GM12878 (cell line): Measurements from ENCODE around the gene TRIM7. TPM values are rescaled to one million over a fixed set of nuclear protein-coding genes. Genes with fewer than 3 reads are reported as not detected.

ENCODE experiments used
- ASH2L ChIP-seq: fragments of 300-600, 200-600 bp; sonication (generic); IDR thresholded peaks from 2 replicates; pipeline ENCODE4 v1.6.1; 2017; ENCODE audit warnings: low read depth, mild to moderate bottlenecking, borderline replicate concordance
- CBX3 ChIP-seq: fragments of 200-600 bp; sonication (generic); IDR thresholded peaks from 2 replicates; pipeline ENCODE4 v1.6.1; 2016; ENCODE audit warnings: low read depth, borderline replicate concordance
- CEBPZ ChIP-seq: fragments of 150-350 bp; IDR thresholded peaks from 2 replicates; pipeline ENCODE4 v1.6.1; 2016; ENCODE audit warnings: low read depth, low read length
- CHD2 ChIP-seq: IDR thresholded peaks from 2 replicates; pipeline ENCODE4 v1.6.1; 2011; ENCODE audit warnings: low read depth, low read length, improper control_type of control experiment, borderline replicate concordance
- ESRRA ChIP-seq: IDR thresholded peaks from 2 replicates; pipeline ENCODE4 v1.6.1; 2012; ENCODE audit warnings: mild to moderate bottlenecking, low read length, improper control_type of control experiment
- FOS ChIP-seq: IDR thresholded peaks from 3 replicates; pipeline ENCODE4 v1.6.1; 2011; ENCODE audit warnings: borderline replicate concordance; ENCODE audit not compliant: insufficient read length; ENCODE audit errors: extremely low read depth
- KLF5 ChIP-seq: fragments of 450-650 bp; IDR thresholded peaks from 2 replicates; pipeline ENCODE4 v1.6.1; 2014; ENCODE audit warnings: mild to moderate bottlenecking; ENCODE audit not compliant: partially characterized antibody
- LARP7 ChIP-seq: fragments of 450-650 bp; IDR thresholded peaks from 2 replicates; pipeline ENCODE4 v1.6.1; 2017; ENCODE audit warnings: mild to moderate bottlenecking
- MXI1 ChIP-seq: fragments of 150-350 bp; IDR thresholded peaks from 2 replicates; pipeline ENCODE4 v1.6.1; 2011; ENCODE audit warnings: low read depth, mild to moderate bottlenecking, inconsistent platforms, low read length, improper control_type of control experiment
- NFIC ChIP-seq: IDR thresholded peaks from 2 replicates; pipeline ENCODE4 v1.6.1; 2012; ENCODE audit warnings: low read depth, mild to moderate bottlenecking, inconsistent platforms, low read length, moderate library complexity
- POLR2AphosphoS2 ChIP-seq: IDR thresholded peaks from 2 replicates; pipeline ENCODE4 v1.6.1; 2011; ENCODE audit warnings: low read depth, mild to moderate bottlenecking, low read length, improper control_type of control experiment, moderate library complexity
- RBBP5 ChIP-seq: fragments of 200-600 bp; sonication (generic); conservative IDR thresholded peaks from 2 replicates; pipeline ENCODE4 v1.6.1; 2016
- SIN3A ChIP-seq: IDR thresholded peaks from 2 replicates; pipeline ENCODE4 v1.6.1; 2012; ENCODE audit warnings: low read depth, low read length, improper control_type of control experiment
- SMC3 ChIP-seq: IDR thresholded peaks from 2 replicates; pipeline ENCODE4 v1.6.1; 2011; ENCODE audit warnings: low read length, improper control_type of control experiment, borderline replicate concordance
- SP1 ChIP-seq: IDR thresholded peaks from one replicate; pipeline ENCODE4 v1.6.1; 2011; ENCODE audit warnings: low read depth, low read length
- SREBF1 ChIP-seq: IDR thresholded peaks from 2 replicates; pipeline ENCODE4 v1.6.1; 2012; ENCODE audit warnings: mild to moderate bottlenecking, low read length
- STAT3 ChIP-seq: IDR thresholded peaks from 2 replicates; pipeline ENCODE4 v1.6.1; 2011; ENCODE audit warnings: low read depth, low read length, improper control_type of control experiment
- ZBTB11 ChIP-seq: fragments of 450-650 bp; formaldehyde crosslinking; IDR thresholded peaks from 2 replicates; pipeline ENCODE4 v1.5.0; 2022; ENCODE audit warnings: mild to moderate bottlenecking, missing genetic modification characterization
- ZBTB4 ChIP-seq: fragments of 450-650 bp; formaldehyde crosslinking; IDR thresholded peaks from 2 replicates; pipeline ENCODE4 v1.4.0; 2022; ENCODE audit warnings: mild to moderate bottlenecking, moderate library complexity
- ZZZ3 ChIP-seq: IDR thresholded peaks from 2 replicates; pipeline ENCODE4 v1.6.1; 2011; ENCODE audit warnings: low read depth; ENCODE audit not compliant: control insufficient read depth, insufficient read length
- polyA plus RNA-seq, 11 experiments: library from polyadenylated mRNA; depleted of rRNA in 4 of 11; unstranded in 6 of 11; stranded (reverse) in 5 of 11; fragments of >200 nt; fragmentation: Nextera tagmentation in 4 of 11; fragmentation: Illumina TruSeq in 1 of 11; extraction: Ambion mirVana in 4 of 11; extraction: Trizol in 1 of 11; gene quantifications; 1 replicate in 1 of 11; 2 replicates in 10 of 11; pipeline versions ENCODE4 v1.2.1 to v1.2.3, GENCODE V29; 2011 to 2016; ENCODE audit warnings: inconsistent platforms in 2 of 11, missing spikeins in 2 of 11, low read depth in 1 of 11
- total RNA-seq, 4 experiments: library from RNA; depleted of rRNA in 3 of 4; stranded (reverse); fragments of >200 nt in 3 of 4; fragmentation: Illumina TruSeq in 1 of 4; extraction: Trizol in 1 of 4; gene quantifications; 2 replicates each; pipeline versions ENCODE4 v1.2.1 to v1.2.3, GENCODE V29; 2013 to 2021

Gene TRIM7
- total and polyA plus RNA-seq, 10 of the 15 experiments (the other 5 are each of a cell fraction or from before 2014, with no cell fraction given): 0.02 to 1.6 (median 0.41) TPM

- TF ChIP-seq CBX3: no peak
- peak; percentile 53 for TF ChIP-seq SP1
- no peak for TF ChIP-seq ASH2L
- 0 out of 2 replicates have a peak, but pooled peaks have one; percentile 24 for TF ChIP-seq CEBPZ
- peak; percentile 3 for TF ChIP-seq FOS
- no peak for TF ChIP-seq ZBTB4
- TF ChIP-seq NFIC: no peak
- peak; percentile 89 for TF ChIP-seq LARP7
- TF ChIP-seq ESRRA: no peak
- TF ChIP-seq CHD2: 0 out of 2 replicates have a peak, but pooled peaks have one; percentile 60
- no peak for TF ChIP-seq RBBP5
- no peak; the same call in 1 of the 2 replicates for TF ChIP-seq ZBTB11 (CRISPR knock-in tag)
- peak; percentile 75 for TF ChIP-seq MXI1
- TF ChIP-seq ZZZ3: no peak
- peak; percentile 75 for TF ChIP-seq KLF5
- no peak for TF ChIP-seq STAT3
- no peak for TF ChIP-seq SREBF1
- no peak for TF ChIP-seq SMC3
- no peak for TF ChIP-seq SIN3A
- no peak; the same call in 1 of the 2 replicates for TF ChIP-seq POLR2AphosphoS2
Observed at GRCh38 chr5:181221792-181222629, 17.0 kb upstream of the TRIM7 start (continued).
